ENCODE results near the gene ZSCAN32. TPM values are rescaled to one million over a fixed set of nuclear protein-coding genes. Genes with fewer than 3 reads are reported as not detected.

ZSCAN32 gene
- 7.1 and 10.4 TPM in 2 replicates for total RNA-seq

DNA sequence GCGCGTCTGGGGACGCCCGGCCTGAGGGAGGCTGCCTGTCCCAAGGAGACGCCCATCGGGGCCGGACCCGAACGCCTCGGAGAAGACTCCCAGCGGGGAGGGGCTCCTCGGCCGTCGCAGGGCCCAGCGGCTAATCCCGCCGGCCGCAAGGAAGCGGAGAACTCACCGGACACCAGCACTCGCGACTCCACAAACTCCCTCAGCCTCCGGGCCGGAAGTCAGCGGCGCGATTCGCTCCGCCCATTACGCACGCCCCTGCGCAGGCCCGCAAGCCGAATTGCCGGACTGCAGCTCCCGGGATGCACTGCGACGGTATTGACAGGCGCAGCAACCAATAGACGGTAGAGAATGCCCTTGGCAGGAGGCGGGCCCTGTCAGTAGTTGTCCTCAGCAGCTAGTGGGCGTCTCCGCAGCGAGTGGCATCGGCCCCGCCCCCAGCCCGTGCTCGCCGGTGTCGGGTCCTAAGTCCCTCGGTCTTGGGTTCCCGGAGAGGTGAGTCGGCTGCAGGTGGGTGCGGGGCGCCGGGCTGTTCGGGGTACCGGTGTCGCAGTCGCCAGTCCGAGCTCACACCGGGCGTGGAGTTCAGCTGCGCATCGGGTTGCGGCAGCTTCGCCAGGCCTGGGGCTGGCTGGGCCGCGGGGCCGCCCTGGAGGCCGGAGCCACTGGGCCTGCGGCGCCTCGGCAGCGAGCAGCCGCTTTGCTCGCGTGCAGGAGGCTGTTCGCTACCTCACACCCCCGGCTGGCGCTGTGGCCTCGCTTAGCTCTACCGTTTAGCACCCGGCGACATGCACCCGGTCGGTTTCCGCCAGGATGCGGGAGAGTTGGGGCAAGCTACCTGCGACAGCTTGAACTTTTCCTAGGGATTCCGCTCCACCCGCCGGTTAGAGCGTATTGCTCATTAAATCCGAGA is at the start of gene ZSCAN32, which contains the start of gene ZNF174:
ZSCAN32 (minus strand) TSS at position 226 of the 910 bp plus-strand sequence. CDS start 3,447 bp downstream, outside the sequence.
ZNF174 (plus strand) TSS at position 437 of the 910 bp plus-strand sequence. CDS start 790 bp downstream, outside the sequence.

DNA sequence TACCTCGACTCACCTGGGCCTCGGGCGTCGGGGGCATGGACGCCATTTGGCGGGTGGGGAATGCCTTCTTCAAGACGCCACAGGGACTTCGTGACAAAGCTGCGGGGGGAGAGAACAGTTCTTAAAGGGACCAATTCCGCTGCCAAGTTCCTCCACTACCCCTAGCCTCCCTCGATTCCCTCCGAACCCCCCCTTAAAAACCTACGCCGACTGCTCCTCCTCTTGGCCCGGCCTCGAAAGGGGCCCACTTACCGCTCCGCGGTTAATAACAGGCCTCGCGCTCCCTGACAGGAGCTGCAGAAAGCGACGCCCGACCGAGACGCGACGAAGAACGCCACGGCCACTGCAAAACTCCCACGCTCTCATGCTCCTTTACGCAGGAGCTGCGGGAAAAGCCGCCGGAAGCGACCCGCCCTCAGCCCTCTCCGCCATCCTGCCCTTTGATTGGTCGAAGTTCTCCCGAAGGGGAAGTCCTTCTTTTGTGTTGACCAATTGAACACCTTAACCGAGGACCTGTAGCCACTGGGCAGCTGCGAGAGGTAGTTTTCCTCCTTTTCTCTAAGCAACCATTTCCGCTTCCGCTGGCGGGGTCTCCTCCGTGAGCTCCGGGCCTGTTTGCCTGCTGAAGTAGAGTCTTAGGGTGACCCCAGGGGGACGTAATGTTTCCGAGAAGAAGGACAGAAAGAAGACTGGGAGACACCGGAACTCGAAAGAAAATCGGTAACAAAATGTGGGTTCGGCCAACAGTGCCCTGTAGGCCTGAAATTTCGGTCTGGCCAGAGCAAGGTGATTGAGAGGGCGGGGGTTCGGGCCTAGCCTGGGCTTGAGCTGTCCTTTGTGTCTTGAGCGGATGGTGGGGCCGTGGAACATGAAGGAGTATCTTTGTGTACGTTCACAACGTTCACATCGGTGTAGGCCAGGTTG is 42.6 kb upstream of the ZSCAN32 start, which contains the start of the genes NAA60 and ZNF597:
NAA60 (plus strand) TSS at position 573 of the 924 bp plus-strand sequence. CDS start 32,548 bp downstream, outside the sequence.
ZNF597 (minus strand) TSS at position 397 of the 924 bp plus-strand sequence; CDS start at position 46, 351 bp downstream.

DNA sequence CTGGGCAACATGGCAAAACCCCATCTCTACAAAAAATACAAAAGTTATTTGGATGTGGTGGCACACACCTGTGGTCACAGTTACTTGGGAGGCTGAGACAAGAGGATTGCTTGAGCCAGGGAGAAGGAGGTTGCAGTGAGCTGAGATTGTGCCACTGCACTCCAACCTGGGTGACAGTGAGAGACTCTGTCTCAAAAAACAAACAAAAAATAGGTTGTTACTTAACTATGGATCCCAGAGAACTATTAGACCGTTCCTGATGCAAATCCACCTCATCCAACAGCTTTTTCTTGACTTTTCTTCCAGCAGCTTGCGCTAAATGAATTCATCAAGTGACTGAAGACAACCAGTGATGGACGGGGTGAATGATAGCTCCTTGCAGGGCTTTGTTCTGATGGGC is 45.2 kb downstream of the ZSCAN32 start, which contains the start of gene OR2C1:
OR2C1 (plus strand) TSS at position 301 of the 400 bp plus-strand sequence; CDS start at position 353, 52 bp downstream.

Other genes starting within 250 kb of the ZSCAN32 start
- not detected in 2 replicates for gene OR1F1, start 212.8 kb downstream of the ZSCAN32 start, total RNA-seq
- 1.2 and 2.7 TPM in 2 replicates for gene ZNF200, start 165.8 kb downstream of the ZSCAN32 start, total RNA-seq
- 0.53 and 1.2 TPM in 2 replicates for gene MEFV, start 144.4 kb downstream of the ZSCAN32 start, total RNA-seq
- 27.1 and 32.0 TPM in 2 replicates for gene ZNF263, start 117.5 kb downstream of the ZSCAN32 start, total RNA-seq
- gene TIGD7, start 95.6 kb downstream of the ZSCAN32 start, total RNA-seq: 1.2 and 2.3 TPM in 2 replicates
- gene ZNF75A, start 95.5 kb downstream of the ZSCAN32 start, total RNA-seq: 3.2 and 12.2 TPM in 2 replicates
- not detected in 2 replicates for gene OR2C1, start 45.1 kb downstream of the ZSCAN32 start, total RNA-seq
- 6.6 and 9.6 TPM in 2 replicates for gene ZNF174, start 211 bp upstream of the ZSCAN32 start, total RNA-seq
- 1.1 and 1.2 TPM in 2 replicates for gene ZNF597, start 42.5 kb upstream of the ZSCAN32 start, total RNA-seq
- gene NAA60, start 42.7 kb upstream of the ZSCAN32 start, total RNA-seq: 9.5 and 11.3 TPM in 2 replicates
- not detected in 2 replicates for gene C16orf90, start 94.5 kb upstream of the ZSCAN32 start, total RNA-seq
- 17.9 and 23.2 TPM in 2 replicates for gene CLUAP1, start 100.0 kb upstream of the ZSCAN32 start, total RNA-seq
- gene NLRC3, start 176.4 kb upstream of the ZSCAN32 start, total RNA-seq: not detected in 2 replicates
- 5.7 and 6.1 TPM in 2 replicates for gene SLX4, start 210.6 kb upstream of the ZSCAN32 start, total RNA-seq

All from myometrial cell (primary cell).